Tibial artery (tissue), 4 donors: ENCODE data around the gene PLCL1.
A peak's percentile ranks its signal among the peaks of the same experiment; 100 is the strongest.

Experiments
- DNase-seq, 2 donors: peaks; one replicate each; pipeline ENCODE4 v3.0.0-alpha.2; 2019
- H3K27ac ChIP-seq, 2 donors: fragments of 200-600 bp; sonication (generic) in 1 of 2; 1 replicate in 1 of 2; 2 replicates in 1 of 2; pipeline ENCODE4 v1.5.1; 2018 to 2019; ENCODE audit warnings: mild to moderate bottlenecking in 1 of 2
- H3K27me3 ChIP-seq, 2 donors: fragments of 200-600 bp; sonication (generic) in 1 of 2; one replicate each; pipeline versions ENCODE4 v1.5.1 to v1.6.0; 2016 to 2019
- H3K36me3 ChIP-seq, 3 donors: fragments of 200-600 bp; sonication (generic) in 2 of 3; one replicate each; pipeline ENCODE4 v1.5.1; 2016 to 2019; ENCODE audit warnings: mild to moderate bottlenecking in 2 of 3
- H3K4me1 ChIP-seq, 4 donors: fragments of 200-600 bp; sonication (generic) in 2 of 4; 1 replicate in 3 of 4; 2 replicates in 1 of 4; pipeline ENCODE4 v1.5.1; 2016 to 2019
- H3K4me3 ChIP-seq, 2 donors: fragments of 200-600 bp; sonication (generic) in 1 of 2; 1 replicate in 1 of 2; 2 replicates in 1 of 2; pipeline ENCODE4 v1.5.1; 2018 to 2019; ENCODE audit warnings: mild to moderate bottlenecking in 2 of 2
- H3K9me3 ChIP-seq, 3 donors: fragments of 200-600 bp; sonication (generic) in 1 of 3; one replicate each; pipeline ENCODE4 v1.5.1; 2016 to 2019
- intact Hi-C: fragments of 100-400 bp; cut with DNase I; formaldehyde crosslinking; loops from one replicate; pipeline ENCODE4 v1.15.0; 2023; ENCODE audit warnings: low total_unique reads
- TF ChIP-seq, protein P1 (sequence below), 2 experiments: fragments of 200-600 bp in 1 of 2; fragments of 450-650 bp in 1 of 2; IDR thresholded peaks; one replicate each; pipeline ENCODE4 v1.5.1; 2017 to 2019; ENCODE audit warnings: antibody characterized with exemption in 2 of 2, mild to moderate bottlenecking in 1 of 2, moderate library complexity in 1 of 2

The PLCL1 gene

DNA sequence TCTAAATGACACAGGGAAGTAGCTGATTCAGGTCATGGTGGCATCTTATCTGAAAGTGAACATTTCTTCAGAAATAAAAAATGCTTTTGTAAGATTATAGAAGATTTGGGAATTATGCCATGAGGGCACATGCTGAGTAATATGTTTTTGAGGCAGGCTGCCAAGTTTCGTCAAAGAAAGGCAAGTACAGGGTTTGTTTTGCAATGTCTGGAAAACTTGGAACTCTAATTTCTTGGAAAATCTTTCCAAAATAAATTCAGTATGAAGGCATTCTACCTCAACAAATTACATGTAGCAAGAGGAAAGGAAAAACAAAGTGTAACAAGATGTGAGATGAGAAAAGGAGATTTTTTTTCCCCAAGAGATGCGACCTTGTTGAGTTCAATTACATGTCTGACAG lies 167.7 kb downstream of the PLCL1 start:
- H3K27me3 ChIP-seq = no peaks in the 10 kb centered on the region
- no peak overlapping the region for H3K4me3 ChIP-seq
- intact Hi-C loops = no loop called here
- H3K27ac ChIP-seq = peak overlapping the region; percentile 46 to 57
- DNase-seq = peak; percentile 73 to 80
- H3K4me1 ChIP-seq = peaks cover 0 to 69% (median 31%) of the 10 kb centered on the region in 4 donors
- TF ChIP-seq, protein P1, sequence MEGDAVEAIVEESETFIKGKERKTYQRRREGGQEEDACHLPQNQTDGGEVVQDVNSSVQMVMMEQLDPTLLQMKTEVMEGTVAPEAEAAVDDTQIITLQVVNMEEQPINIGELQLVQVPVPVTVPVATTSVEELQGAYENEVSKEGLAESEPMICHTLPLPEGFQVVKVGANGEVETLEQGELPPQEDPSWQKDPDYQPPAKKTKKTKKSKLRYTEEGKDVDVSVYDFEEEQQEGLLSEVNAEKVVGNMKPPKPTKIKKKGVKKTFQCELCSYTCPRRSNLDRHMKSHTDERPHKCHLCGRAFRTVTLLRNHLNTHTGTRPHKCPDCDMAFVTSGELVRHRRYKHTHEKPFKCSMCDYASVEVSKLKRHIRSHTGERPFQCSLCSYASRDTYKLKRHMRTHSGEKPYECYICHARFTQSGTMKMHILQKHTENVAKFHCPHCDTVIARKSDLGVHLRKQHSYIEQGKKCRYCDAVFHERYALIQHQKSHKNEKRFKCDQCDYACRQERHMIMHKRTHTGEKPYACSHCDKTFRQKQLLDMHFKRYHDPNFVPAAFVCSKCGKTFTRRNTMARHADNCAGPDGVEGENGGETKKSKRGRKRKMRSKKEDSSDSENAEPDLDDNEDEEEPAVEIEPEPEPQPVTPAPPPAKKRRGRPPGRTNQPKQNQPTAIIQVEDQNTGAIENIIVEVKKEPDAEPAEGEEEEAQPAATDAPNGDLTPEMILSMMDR (IDR thresholded peaks at IDR 0.05) = no peak
- no peaks in the 10 kb centered on the region for H3K9me3 ChIP-seq
- H3K36me3 ChIP-seq = no peaks in the 10 kb centered on the region

DNA sequence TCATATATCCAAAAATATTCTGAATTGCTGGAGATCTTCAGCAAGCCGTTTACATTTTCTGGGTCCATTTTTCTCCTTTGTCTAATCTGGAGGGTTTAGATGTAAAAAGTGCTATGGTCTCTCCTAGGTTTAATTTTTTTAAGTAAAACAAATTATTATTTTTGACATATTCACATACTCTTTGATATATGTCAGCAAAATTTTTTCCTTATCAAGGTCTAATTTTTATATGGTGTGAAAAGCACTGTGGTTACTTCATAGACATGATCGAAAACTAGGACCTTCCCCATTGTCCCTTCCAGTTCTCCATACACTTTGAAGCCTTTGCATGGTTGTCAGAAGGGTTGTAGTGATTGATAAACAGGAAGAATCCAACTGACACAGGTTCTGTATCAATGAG lies 168.2 kb downstream of the PLCL1 start:
- Histone ChIP-seq H3K27ac (peak overlapping the region; percentile 46 to 57), H3K4me1 (peaks cover 0 to 71% (median 29%) of the 10 kb centered on the region in 4 donors)
- intact Hi-C loops = no loop called here

DNA sequence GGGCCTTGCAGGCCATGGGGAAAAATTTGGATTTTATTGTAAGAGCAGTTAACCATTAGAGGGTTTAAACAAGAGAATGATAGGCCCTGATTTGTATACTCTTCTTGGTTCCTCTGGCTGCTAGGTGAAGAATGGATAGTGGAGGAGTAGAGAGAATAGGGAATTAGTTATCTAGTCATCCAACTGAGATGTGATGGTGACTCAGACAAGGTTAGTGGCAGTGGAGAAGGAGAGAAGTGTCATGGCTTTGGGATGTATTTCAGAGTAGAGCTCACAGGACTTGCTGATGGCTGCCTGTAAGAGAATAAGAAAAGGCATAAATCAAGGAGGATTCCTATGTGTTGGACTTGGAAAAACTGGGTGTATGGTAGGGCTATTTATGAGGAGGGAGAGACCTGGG lies 169.4 kb downstream of the PLCL1 start:
- Histone ChIP-seq H3K27me3 (no peaks in the 10 kb centered on the region), H3K27ac (peak overlapping the region; percentile 42 to 46), H3K4me1 (peaks cover 0 to 76% (median 29%) of the 10 kb centered on the region in 4 donors), H3K9me3 (no peaks in the 10 kb centered on the region), H3K4me3 (no peak overlapping the region), H3K36me3 (no peaks in the 10 kb centered on the region)
- TF ChIP-seq, protein P1 (IDR thresholded peaks at IDR 0.05) = no peak
- no peak for DNase-seq
- intact Hi-C loops = no loop called here

More for the DNA sequence above, 168.2 kb downstream of the PLCL1 start:
- no peak overlapping the region for H3K4me3 ChIP-seq
- TF ChIP-seq, protein P1 (IDR thresholded peaks at IDR 0.05) = no peak
- no peaks in the 10 kb centered on the region for H3K27me3 ChIP-seq
- no peak for DNase-seq
- no peaks in the 10 kb centered on the region for H3K36me3 ChIP-seq
- no peaks in the 10 kb centered on the region for H3K9me3 ChIP-seq

DNA sequence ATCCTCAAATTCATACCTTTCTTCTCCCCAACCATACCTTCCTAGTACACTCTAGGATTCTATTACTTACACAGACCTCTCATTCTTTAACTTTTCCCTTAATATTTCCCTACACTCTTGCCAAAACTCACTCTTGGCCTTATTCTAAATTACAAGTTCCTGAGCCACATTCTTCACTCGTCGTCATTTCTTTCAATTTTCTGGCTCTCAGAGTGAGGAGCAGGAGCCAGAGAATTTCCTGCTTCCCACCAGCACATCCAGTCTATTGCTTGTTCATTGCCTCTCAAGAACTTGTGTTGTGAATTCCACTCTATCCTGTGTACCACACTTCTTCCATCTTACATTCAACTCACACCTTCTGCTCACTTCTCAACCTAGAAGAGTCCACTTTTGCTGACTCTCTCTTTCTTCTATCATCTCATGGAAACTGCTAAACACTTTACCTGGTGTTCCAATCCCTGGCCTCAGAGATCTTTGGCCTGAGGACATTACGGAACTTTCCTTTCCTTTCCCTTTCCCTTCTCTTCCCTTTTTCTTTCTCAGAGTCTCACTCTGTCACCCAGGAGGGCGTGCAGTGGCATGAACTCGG lies 171.6 kb downstream of the PLCL1 start:
- intact Hi-C loops = no loop called here
- H3K9me3 ChIP-seq = no peaks in the 10 kb centered on the region
- no peaks in the 10 kb centered on the region for H3K27me3 ChIP-seq
- H3K36me3 ChIP-seq = no peaks in the 10 kb centered on the region
- DNase-seq = no peak
- H3K4me1 ChIP-seq = peaks cover 0 to 74% (median 29%) of the 10 kb centered on the region in 4 donors
- H3K4me3 ChIP-seq = no peak overlapping the region
- TF ChIP-seq, protein P1 (IDR thresholded peaks at IDR 0.05) = no peak
- H3K27ac ChIP-seq = peak overlapping the region; percentile 53 to 61

DNA sequence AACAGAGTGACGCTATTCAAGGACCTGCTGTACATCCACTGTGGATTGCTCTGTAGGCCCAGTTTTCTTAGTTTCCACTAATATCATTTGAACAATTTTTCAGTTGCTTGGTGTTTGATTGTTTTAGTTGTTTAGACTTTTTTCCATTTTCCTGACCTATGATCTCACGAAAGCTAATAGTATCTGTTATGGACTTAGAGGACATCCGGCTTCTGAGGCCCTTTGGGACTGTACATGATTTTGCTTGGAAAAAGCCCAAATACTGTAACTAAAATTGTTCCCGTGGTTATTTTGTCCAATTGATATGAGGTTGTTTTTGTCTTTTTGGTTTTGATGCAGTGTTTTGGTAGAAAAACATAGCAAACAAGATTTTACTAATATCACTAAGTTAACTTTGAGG lies 174.6 kb downstream of the PLCL1 start:
- TF ChIP-seq, protein P1 (IDR thresholded peaks at IDR 0.05) = no peak
- H3K36me3 ChIP-seq = no peaks in the 10 kb centered on the region
- intact Hi-C loops = no loop called here
- no peak for DNase-seq
- H3K4me1 ChIP-seq = peaks cover 0 to 47% (median 12%) of the 10 kb centered on the region in 4 donors
- no peaks in the 10 kb centered on the region for H3K27me3 ChIP-seq
- H3K9me3 ChIP-seq = no peaks in the 10 kb centered on the region
- no peak overlapping the region for H3K27ac ChIP-seq
- H3K4me3 ChIP-seq = no peak overlapping the region
